Measurements from ENCODE around the gene DNAH1. TPM values are rescaled to one million over a fixed set of nuclear protein-coding genes. Genes with fewer than 3 reads are reported as not detected.
A peak's percentile ranks its signal among the peaks of the same experiment; 100 is the strongest.

The DNAH1 gene
- total RNA-seq, 2 donors from 2014 or later, result 1.5 to 2.5 TPM

DNA sequence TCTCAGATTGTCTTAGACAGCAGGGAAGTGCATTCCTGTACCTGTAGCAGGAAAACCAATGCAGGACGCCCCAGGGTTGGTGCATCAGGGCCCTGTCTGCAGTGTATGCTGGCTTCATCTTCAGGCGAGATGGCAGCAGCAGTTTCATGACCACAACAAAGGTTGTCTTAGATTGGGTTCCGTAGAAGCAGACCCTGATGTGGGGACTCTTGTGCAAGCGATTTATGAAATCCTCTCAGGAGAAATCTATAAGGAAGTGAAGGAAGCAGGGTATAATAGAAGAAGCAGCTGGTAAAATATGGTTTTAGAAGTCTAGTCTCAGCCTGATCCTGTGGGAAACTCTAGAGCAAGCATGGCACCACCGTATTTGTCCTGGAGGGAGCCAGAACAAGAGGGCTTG lies 25.0 kb downstream of the DNAH1 start:
- Histone ChIP-seq H3K4me3 (no peak overlapping the region), H3K4me1 (no peaks in the 10 kb centered on the region), H3K36me3 (peaks cover 3% of the 10 kb centered on the region), H3K9me3 (no peaks in the 10 kb centered on the region), H3K27me3 (no peaks in the 10 kb centered on the region), H3K27ac (no peak overlapping the region)
- TF ChIP-seq, protein P1, sequence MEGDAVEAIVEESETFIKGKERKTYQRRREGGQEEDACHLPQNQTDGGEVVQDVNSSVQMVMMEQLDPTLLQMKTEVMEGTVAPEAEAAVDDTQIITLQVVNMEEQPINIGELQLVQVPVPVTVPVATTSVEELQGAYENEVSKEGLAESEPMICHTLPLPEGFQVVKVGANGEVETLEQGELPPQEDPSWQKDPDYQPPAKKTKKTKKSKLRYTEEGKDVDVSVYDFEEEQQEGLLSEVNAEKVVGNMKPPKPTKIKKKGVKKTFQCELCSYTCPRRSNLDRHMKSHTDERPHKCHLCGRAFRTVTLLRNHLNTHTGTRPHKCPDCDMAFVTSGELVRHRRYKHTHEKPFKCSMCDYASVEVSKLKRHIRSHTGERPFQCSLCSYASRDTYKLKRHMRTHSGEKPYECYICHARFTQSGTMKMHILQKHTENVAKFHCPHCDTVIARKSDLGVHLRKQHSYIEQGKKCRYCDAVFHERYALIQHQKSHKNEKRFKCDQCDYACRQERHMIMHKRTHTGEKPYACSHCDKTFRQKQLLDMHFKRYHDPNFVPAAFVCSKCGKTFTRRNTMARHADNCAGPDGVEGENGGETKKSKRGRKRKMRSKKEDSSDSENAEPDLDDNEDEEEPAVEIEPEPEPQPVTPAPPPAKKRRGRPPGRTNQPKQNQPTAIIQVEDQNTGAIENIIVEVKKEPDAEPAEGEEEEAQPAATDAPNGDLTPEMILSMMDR (IDR thresholded peaks at IDR 0.05), result no peak
- no peak for DNase-seq (ENCODE audit: low spot score)

DNA sequence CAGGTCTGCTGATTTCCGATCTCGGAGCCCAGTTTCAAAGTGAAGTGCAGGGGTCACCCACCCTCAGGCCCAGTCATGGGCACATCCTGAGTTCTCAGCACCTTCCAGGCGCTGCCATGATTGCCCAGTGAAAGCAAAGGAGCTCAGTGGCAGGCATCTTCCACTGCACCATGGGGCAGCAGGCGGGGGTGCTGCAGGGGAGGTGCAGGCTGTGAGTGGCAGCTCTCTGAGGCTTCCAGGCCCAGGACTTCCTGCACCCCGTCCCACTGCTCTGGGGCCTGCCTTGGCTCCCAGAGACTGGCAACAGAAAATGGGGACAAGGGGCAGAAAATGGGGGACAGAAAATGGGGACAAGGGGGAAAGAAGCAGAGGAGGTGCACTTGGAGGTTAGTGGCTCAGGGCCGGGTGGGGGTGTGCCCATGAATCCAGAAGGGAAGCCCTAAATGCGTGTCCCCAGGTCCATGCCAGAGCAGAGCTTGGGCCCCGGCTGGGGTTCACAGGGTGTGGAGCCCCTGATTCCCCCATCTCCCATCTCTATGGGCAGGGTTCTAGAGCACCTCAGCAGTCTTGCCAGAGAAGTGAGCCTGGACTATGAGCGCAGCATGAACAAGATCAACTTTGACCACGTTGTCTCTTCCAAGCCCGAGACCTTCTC lies 28.0 kb downstream of the DNAH1 start:
- Histone ChIP-seq H3K27me3 (no peaks in the 10 kb centered on the region), H3K9me3 (no peaks in the 10 kb centered on the region), H3K27ac (no peak overlapping the region), H3K36me3 (peaks cover 3% of the 10 kb centered on the region), H3K4me3 (no peak overlapping the region), H3K4me1 (no peaks in the 10 kb centered on the region)
- TF ChIP-seq, protein P1 (IDR thresholded peaks at IDR 0.05), result no peak
- DNase-seq (ENCODE audit: low spot score), result no peak

DNA sequence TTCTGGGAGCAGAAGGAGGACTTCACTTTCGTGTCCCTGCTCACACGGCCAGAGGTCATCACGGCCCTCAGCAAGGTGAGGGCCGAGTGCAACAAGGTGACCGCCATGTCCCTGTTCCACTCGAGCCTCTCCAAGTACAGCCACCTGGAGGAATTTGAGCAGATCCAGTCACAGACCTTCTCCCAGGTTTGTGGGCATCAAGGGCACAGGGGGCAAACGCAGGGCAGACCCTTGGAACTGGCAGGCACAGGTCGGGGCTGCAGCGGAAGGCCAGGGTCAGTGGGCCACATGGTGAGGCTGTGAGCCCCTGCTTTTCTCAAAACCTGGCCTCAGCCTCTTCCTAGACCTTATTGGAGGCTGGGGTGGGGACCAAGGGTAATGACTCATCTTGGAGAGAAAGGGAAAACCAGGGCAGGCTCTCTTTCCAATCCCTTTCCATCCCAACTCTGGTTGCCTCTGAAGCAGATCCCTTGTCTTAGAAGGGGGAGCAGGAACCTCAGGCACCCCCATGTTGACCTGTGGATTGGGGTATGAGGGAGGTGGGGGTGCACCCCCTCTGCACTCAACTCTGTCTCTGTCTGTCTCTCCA lies 29.5 kb downstream of the DNAH1 start:
- Histone ChIP-seq H3K4me3 (no peak overlapping the region), H3K9me3 (no peaks in the 10 kb centered on the region), H3K27me3 (no peaks in the 10 kb centered on the region), H3K4me1 (no peaks in the 10 kb centered on the region), H3K27ac (no peak overlapping the region), H3K36me3 (peaks cover 3% of the 10 kb centered on the region)
- TF ChIP-seq, protein P1 (IDR thresholded peaks at IDR 0.05), result no peak
- no peak for DNase-seq (ENCODE audit: low spot score)

DNA sequence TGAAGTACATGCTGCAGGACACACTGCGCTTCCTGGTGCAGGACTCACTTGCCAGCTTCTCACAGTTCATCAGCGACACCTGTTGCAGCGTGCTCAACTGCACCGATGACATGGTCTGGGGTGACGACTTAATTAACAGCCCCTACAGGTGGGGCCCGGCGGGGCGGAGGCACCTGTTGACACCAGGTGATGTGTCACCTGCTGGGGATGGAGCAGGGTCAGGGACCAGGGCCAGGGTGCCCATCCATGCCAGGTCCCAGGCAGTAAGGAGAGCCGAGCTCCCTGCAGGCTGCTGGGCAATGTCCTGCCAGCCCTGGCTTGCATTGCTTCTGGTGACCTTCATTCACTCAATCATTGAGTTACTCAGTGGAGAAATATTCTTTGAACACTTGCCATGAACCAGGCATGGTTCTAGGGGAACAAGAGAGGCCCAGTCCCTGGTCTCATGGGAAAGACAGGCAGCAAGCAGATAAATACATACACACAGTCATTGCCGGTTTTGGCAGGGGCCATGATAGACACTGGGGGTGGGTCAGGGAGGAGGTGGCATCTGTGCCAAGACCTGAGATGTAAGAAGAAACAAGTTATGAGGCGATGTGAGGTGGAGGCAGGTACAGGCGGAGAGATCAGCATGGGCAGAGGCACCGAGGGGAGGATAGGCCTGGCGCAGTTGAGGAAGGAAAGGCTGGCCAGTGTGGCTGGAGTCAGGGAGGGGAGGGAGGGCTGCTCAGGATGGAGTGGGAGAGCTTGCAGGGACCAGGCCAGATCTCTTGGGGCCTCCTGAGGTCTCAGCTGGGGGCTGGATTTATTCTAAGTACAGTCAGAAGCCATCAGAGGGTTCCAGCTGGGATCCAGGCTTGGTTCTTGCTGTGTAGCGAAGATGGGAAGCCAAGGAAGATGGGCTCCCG lies 30.8 kb downstream of the DNAH1 start:
- no peaks in the 10 kb centered on the region for H3K9me3 ChIP-seq
- no peaks in the 10 kb centered on the region for H3K27me3 ChIP-seq
- H3K36me3 ChIP-seq, result peaks cover 3% of the 10 kb centered on the region
- no peaks in the 10 kb centered on the region for H3K4me1 ChIP-seq
- no peak for DNase-seq (ENCODE audit: low spot score)
- TF ChIP-seq, protein P1 (IDR thresholded peaks at IDR 0.05), result no peak
- H3K27ac ChIP-seq, result peak overlapping the region in 1 of 2 donors; percentile 33
- no peak overlapping the region for H3K4me3 ChIP-seq

DNA sequence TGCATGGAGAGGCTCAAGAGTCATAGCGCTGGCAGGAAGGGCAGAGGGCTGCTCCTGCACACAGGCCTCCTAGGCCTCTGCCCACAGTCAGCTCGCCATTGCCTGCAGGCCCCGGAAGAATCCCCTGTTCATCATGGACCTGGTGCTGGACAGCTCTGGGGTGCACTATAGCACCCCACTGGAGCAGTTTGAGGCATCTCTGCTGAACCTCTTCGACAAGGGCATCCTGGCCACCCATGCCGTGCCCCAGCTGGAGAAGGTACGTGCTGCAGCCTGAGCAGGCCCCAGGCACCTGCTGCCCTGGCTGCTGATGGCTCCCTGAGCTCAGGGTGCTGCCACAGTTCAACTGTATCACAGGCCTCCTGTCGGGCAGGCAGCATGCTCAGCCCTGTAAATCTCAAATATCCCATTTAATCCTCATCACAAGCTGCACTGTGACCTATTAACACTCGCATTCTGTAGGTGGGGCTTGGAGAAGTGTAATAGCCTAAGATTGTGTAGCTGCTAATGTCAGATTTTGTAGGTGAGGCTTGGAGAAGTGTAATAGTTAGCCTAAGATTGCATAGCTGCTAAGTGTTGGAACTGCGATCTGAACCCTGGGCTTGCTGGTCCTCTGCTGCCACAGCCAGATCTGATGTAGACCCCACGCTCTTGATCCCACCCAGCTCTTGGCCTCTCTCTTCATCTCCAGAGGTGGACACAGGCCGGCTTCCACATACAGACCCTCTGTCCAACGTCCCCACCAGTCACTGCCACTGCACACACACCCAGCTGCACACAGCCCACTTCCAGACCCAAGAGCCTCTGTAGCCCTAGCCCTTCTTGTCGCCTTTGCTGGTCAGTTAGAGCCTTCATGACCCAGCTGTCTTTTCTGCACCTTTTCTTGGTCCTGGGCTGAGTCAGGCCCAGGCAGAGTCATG lies 31.9 kb downstream of the DNAH1 start:
- TF ChIP-seq, protein P1 (IDR thresholded peaks at IDR 0.05), result no peak
- Histone ChIP-seq H3K27me3 (no peaks in the 10 kb centered on the region), H3K27ac (no peak overlapping the region), H3K4me3 (no peak overlapping the region), H3K9me3 (no peaks in the 10 kb centered on the region), H3K36me3 (peaks cover 3% of the 10 kb centered on the region), H3K4me1 (no peaks in the 10 kb centered on the region)
- DNase-seq (ENCODE audit: low spot score), result no peak

Data from right atrium auricular region (tissue), 2 donors.